ENCODE measurements around the gene CDCA4. TPM values are rescaled to one million over a fixed set of nuclear protein-coding genes. Genes with fewer than 3 reads are reported as not detected.
A peak's percentile ranks its signal among the peaks of the same experiment; 100 is the strongest.

The CDCA4 gene
- total and polyA plus RNA-seq, 2 experiments from 2014 or later, result 13.6 to 17.1 TPM

DNA sequence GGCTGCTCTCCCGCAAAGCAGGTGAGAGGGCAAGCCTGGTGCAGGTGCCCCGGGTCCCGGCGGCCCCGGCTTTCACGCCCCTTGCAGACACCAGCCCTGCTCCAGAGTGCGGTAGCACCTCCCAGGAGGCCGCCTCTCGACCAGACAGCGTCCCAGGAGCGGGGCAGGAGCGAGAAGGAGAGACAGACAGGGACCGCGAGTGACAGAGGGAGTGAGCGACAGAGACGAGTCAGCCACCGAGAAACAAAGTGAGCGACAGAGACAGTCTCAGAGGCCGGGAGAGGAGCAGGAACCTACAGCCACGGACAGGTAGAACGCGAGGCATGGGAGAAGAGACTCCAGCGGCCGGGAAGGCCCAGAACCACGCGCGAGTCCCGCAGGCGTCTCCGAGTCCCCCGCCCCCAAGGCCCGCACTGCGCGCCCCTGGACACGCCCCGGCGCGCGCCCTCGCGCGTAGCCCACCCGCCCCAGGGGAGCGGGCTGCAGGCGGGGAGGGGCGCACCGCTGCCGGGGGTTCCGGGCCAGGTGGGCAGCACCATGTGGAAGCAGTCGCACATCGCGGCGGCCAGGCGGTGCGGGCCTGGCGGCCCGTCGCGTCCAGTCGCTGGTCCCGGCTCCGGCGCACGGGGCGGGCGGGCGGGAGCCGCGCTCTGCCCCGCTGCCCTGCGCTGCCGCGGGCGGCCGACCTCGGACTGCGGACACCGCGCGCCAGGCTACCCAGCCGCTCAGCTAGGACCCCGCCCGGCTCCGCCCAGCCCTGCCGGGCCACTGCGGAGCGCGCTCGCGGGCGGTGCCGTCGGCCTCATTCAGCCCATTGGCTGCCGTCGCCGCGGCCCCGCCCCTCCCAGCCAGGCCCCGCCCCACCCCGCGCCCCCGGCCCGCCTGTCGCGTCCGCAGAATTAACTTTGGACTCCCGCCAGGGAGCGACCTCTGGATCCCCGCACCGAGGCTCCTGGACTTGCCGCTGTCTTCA is 42.9 kb downstream of the CDCA4 start, which contains the start of gene AHNAK2:
Gene AHNAK2, minus strand, starts transcription at position 694 of the 973 bp plus-strand sequence. Its CDS starts 137 bp downstream, at position 557.
- H3K27ac ChIP-seq, result no peak within 1 kb of the TSS
- no peaks in the 10 kb centered on the region for H3K9me2 ChIP-seq (replicated peaks; ENCODE audit: insufficient read depth)
- no peaks in the 10 kb centered on the region for H4K20me1 ChIP-seq (ENCODE audit: insufficient read depth, poor library complexity, severe bottlenecking)
- peak within 1 kb of the TSS; percentile 39 for H3K4me3 ChIP-seq
- peak within 1 kb of the TSS; percentile 78 for H2AFZ ChIP-seq
- H3K36me3 ChIP-seq (replicated peaks; ENCODE audit: insufficient read depth, low read depth), result no peaks in the 10 kb centered on the region
- H3K4me1 ChIP-seq (ENCODE audit: insufficient read depth), result peaks cover 31% of the 10 kb centered on the region
- 12% methylated on average over 28 of the region's 111 CpGs for WGBS (ENCODE audit: low lambda C conversion rate, missing lambda C conversion rate)
- H3K9me3 ChIP-seq (ENCODE audit: low read depth), result no peaks in the 10 kb centered on the region
- H3K4me2 ChIP-seq, result peak within 1 kb of the TSS; percentile 98
- peak; percentile 94 for DNase-seq (ENCODE audit: low spot score)
- no peaks in the 10 kb centered on the region for H3K79me2 ChIP-seq
- H3K27me3 ChIP-seq, result no peaks in the 10 kb centered on the region
- TF ChIP-seq EZH2phosphoT487 (IDR thresholded peaks at IDR 0.05; ENCODE audit: low read depth, severe bottlenecking, unreplicated experiment) (no peak), EZH2 (IDR thresholded peaks at IDR 0.05; ENCODE audit: borderline replicate concordance) (no peak)
- TF ChIP-seq, protein P1, sequence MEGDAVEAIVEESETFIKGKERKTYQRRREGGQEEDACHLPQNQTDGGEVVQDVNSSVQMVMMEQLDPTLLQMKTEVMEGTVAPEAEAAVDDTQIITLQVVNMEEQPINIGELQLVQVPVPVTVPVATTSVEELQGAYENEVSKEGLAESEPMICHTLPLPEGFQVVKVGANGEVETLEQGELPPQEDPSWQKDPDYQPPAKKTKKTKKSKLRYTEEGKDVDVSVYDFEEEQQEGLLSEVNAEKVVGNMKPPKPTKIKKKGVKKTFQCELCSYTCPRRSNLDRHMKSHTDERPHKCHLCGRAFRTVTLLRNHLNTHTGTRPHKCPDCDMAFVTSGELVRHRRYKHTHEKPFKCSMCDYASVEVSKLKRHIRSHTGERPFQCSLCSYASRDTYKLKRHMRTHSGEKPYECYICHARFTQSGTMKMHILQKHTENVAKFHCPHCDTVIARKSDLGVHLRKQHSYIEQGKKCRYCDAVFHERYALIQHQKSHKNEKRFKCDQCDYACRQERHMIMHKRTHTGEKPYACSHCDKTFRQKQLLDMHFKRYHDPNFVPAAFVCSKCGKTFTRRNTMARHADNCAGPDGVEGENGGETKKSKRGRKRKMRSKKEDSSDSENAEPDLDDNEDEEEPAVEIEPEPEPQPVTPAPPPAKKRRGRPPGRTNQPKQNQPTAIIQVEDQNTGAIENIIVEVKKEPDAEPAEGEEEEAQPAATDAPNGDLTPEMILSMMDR (IDR thresholded peaks at IDR 0.05; ENCODE audit: poor library complexity), result no peak

- Histone ChIP-seq H3K27me3 (no peaks in the 10 kb centered on the region), H3K4me3 (no peak overlapping the region), H3K9me2 (replicated peaks; ENCODE audit: insufficient read depth) (no peaks in the 10 kb centered on the region), H2AFZ (peak overlapping the region; percentile 78), H3K4me1 (ENCODE audit: insufficient read depth) (peaks cover 40% of the 10 kb centered on the region), H4K20me1 (ENCODE audit: insufficient read depth, poor library complexity, severe bottlenecking) (no peaks in the 10 kb centered on the region), H3K27ac (no peak overlapping the region), H3K36me3 (replicated peaks; ENCODE audit: insufficient read depth, low read depth) (no peaks in the 10 kb centered on the region), H3K9me3 (ENCODE audit: low read depth) (no peaks in the 10 kb centered on the region), H3K79me2 (no peaks in the 10 kb centered on the region), H3K4me2 (peak overlapping the region; percentile 98)
- 81% methylated on average over 11 of the region's 11 CpGs for WGBS (ENCODE audit: low lambda C conversion rate, missing lambda C conversion rate)
- TF ChIP-seq EZH2 (IDR thresholded peaks at IDR 0.05; ENCODE audit: borderline replicate concordance) (no peak), EZH2phosphoT487 (IDR thresholded peaks at IDR 0.05; ENCODE audit: low read depth, severe bottlenecking, unreplicated experiment) (no peak)
- TF ChIP-seq, protein P1 (IDR thresholded peaks at IDR 0.05; ENCODE audit: poor library complexity), result no peak
- peak; percentile 6 for DNase-seq (ENCODE audit: low spot score)
Observed at GRCh38 chr14:104977008-104977680, 43.7 kb downstream of the CDCA4 start.

GRCh38 chr14:104976198-104977007 is 44.5 kb downstream of the CDCA4 start:
- Histone ChIP-seq H3K27ac (no peak overlapping the region), H3K4me3 (no peak overlapping the region), H3K79me2 (no peaks in the 10 kb centered on the region), H3K27me3 (no peaks in the 10 kb centered on the region), H4K20me1 (ENCODE audit: insufficient read depth, poor library complexity, severe bottlenecking) (no peaks in the 10 kb centered on the region), H3K9me3 (ENCODE audit: low read depth) (no peaks in the 10 kb centered on the region), H2AFZ (no peak overlapping the region), H3K4me1 (ENCODE audit: insufficient read depth) (peaks cover 43% of the 10 kb centered on the region), H3K9me2 (replicated peaks; ENCODE audit: insufficient read depth) (no peaks in the 10 kb centered on the region), H3K4me2 (no peak overlapping the region), H3K36me3 (replicated peaks; ENCODE audit: insufficient read depth, low read depth) (no peaks in the 10 kb centered on the region)
- no peak for TF ChIP-seq EZH2 (IDR thresholded peaks at IDR 0.05; ENCODE audit: borderline replicate concordance)
- TF ChIP-seq, protein P1 (IDR thresholded peaks at IDR 0.05; ENCODE audit: poor library complexity), result peak; percentile 84
- TF ChIP-seq EZH2phosphoT487 (IDR thresholded peaks at IDR 0.05; ENCODE audit: low read depth, severe bottlenecking, unreplicated experiment), result no peak
- whole genome bisulfite sequencing (ENCODE audit: low lambda C conversion rate, missing lambda C conversion rate), result 56% methylated on average over 21 of the region's 21 CpGs
- DNase-seq (ENCODE audit: low spot score), result peak; percentile 91

Measured in hepatocyte (in vitro differentiated cells).